Measurements from ENCODE around the gene KLF18. TPM values are rescaled to one million over a fixed set of nuclear protein-coding genes. Genes with fewer than 3 reads are reported as not detected.

KLF18 gene
- total and polyA plus RNA-seq, 2 donors (not counting 1 experiment from before 2014, with no cell fraction given), result not detected

DNA sequence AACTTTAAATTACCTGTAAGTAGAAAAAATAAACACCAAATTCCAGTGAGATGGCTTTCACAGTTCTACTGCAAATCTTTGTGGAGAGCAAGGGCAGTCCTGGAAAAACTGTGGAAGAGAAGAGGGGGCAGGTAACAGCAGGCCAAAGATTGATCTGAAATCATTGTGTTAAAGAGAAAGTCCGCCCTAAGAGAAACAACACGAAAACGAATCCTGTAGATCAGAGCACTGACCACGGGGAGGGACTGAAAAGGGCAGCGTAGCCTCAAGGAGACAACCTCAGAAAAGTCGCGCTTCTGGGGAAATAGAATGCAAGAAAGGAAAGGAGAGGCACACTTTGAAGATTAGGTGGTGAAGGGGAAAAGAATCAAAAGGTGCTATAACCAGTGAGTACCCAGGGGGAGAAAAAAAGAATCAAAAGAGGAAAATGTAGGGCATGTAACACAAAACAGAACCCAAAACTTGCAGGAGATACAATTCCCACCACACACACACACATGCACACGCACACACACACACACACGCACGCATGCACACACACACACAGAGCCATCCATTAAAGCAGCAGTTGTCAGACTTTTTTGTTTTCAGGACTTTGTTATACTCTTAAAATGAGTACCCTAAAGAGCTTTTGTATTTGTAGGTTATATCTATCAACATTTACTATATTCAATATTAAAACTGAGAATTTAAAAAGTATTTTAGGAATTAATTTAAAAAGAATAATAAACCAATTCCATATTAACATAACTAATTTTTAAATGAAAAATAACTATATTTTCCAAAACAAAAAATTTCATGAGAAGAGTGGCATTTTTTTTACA, 50.8 kb downstream of the KLF18 start:
- CTCF ChIA-PET, result no interaction called here
- TF ChIP-seq CTCF (IDR thresholded peaks at IDR 0.05) (no peak), EZH2 (IDR thresholded peaks at IDR 0.05; ENCODE audit: borderline replicate concordance, insufficient read depth, low read depth, low read length, poor library complexity, severe bottlenecking) (no peak)
- Histone ChIP-seq H3K9ac (ENCODE audit: low read length) (no peak overlapping the region), H3K36me3 (replicated peaks in 1 of 2; ENCODE audit: control extremely low read depth in 1 of 2, control insufficient read depth in 1 of 2, extremely low read depth in 1 of 2, insufficient read depth in 2 of 2, low read length in 1 of 2) (no peaks in the 10 kb centered on the region), H3K79me2 (ENCODE audit: control insufficient read depth, insufficient read depth, low read length) (no peaks in the 10 kb centered on the region), H4K20me1 (ENCODE audit: control insufficient read depth, insufficient read depth, low read length, poor library complexity, severe bottlenecking) (no peaks in the 10 kb centered on the region), H3K4me2 (replicated peaks; ENCODE audit: low read depth, low read length, poor library complexity, severe bottlenecking) (no peak overlapping the region), H3K4me3 (ENCODE audit: control extremely low read depth in 1 of 5, extremely low read depth in 1 of 5, insufficient read depth in 1 of 5, low read depth in 2 of 5, low read length in 4 of 5) (no peak overlapping the region), H3K27me3 (replicated peaks in 1 of 4; ENCODE audit: control extremely low read depth in 1 of 4, control insufficient read depth in 3 of 4, insufficient read depth in 4 of 4, low read length in 3 of 4) (no peaks in the 10 kb centered on the region), H3K27ac (ENCODE audit: low read length in 2 of 2) (no peak overlapping the region), H2AFZ (ENCODE audit: insufficient read depth, low read depth, low read length, poor library complexity, severe bottlenecking) (no peak overlapping the region), H3K9me3 (ENCODE audit: control extremely low read depth in 1 of 3, control insufficient read depth in 2 of 3, insufficient read depth in 1 of 3, low read length in 2 of 3) (no peaks in the 10 kb centered on the region), H3K4me1 (ENCODE audit: control insufficient read depth in 2 of 2, insufficient read depth in 2 of 2, low read length in 2 of 2) (no peaks in the 10 kb centered on the region)
- peaks cover 23% of the 10 kb centered on the region for H3K27me3 Mint-ChIP-seq
- no peak overlapping the region for H3K4me3 Mint-ChIP-seq
- no peaks in the 10 kb centered on the region for H3K9me3 Mint-ChIP-seq (ENCODE audit: insufficient read depth)
- H3K27ac Mint-ChIP-seq, result no peak overlapping the region
- ATAC-seq (ENCODE audit: low read depth), result no peak
- 91% methylated on average over 7 of the region's 10 CpGs for WGBS (ENCODE audit: insufficient coverage)
- intact Hi-C loops (cut with micrococcal nuclease), result no loop called here
- POLR2A ChIA-PET, result no interaction called here
- DNase-seq, result no peak
- H3K4me1 Mint-ChIP-seq, result no peaks in the 10 kb centered on the region

DNA sequence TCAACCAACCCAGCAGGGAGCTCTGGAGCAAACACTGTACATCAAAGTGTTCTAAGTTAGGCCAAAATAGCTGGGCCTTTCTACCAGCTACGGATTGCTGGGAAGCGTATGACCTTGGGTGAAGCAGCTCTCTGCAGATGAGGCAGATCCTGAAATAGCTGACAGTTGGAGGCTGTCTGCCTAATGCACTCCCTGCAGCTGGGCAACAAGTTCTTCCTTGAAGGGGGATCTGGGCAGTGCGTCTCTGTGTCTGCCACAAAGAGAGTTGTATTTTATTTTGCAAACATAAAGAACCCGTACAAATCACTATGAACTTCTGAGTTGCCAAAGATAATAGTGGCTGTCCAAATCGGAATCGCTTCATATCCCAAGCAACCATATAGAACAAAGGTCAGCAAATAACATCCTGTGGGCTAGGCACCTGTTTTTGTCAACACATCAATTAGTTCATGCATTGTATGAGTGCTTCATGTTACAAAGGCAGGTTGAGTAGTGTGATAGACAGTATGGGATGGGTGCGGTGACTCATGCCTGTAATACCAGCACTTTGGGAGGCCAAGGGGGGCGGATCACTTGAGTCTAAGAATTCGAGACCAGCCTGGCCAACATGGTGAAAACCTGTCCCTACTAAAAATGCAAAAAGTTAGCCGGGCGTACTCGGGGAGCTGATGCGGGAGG, 51.9 kb downstream of the KLF18 start:
- Histone ChIP-seq H3K27ac (ENCODE audit: low read length in 2 of 2) (no peak overlapping the region), H3K36me3 (replicated peaks in 1 of 2; ENCODE audit: control extremely low read depth in 1 of 2, control insufficient read depth in 1 of 2, extremely low read depth in 1 of 2, insufficient read depth in 2 of 2, low read length in 1 of 2) (no peaks in the 10 kb centered on the region), H3K27me3 (replicated peaks in 1 of 4; ENCODE audit: control extremely low read depth in 1 of 4, control insufficient read depth in 3 of 4, insufficient read depth in 4 of 4, low read length in 3 of 4) (no peaks in the 10 kb centered on the region), H3K4me1 (ENCODE audit: control insufficient read depth in 2 of 2, insufficient read depth in 2 of 2, low read length in 2 of 2) (no peaks in the 10 kb centered on the region), H4K20me1 (ENCODE audit: control insufficient read depth, insufficient read depth, low read length, poor library complexity, severe bottlenecking) (no peaks in the 10 kb centered on the region), H3K4me3 (ENCODE audit: control extremely low read depth in 1 of 5, extremely low read depth in 1 of 5, insufficient read depth in 1 of 5, low read depth in 2 of 5, low read length in 4 of 5) (no peak overlapping the region), H3K9me3 (ENCODE audit: control extremely low read depth in 1 of 3, control insufficient read depth in 2 of 3, insufficient read depth in 1 of 3, low read length in 2 of 3) (no peaks in the 10 kb centered on the region), H3K9ac (ENCODE audit: low read length) (no peak overlapping the region), H3K4me2 (replicated peaks; ENCODE audit: low read depth, low read length, poor library complexity, severe bottlenecking) (no peak overlapping the region), H2AFZ (ENCODE audit: insufficient read depth, low read depth, low read length, poor library complexity, severe bottlenecking) (no peak overlapping the region), H3K79me2 (ENCODE audit: control insufficient read depth, insufficient read depth, low read length) (no peaks in the 10 kb centered on the region)
- DNase-seq (no peak), ATAC-seq (ENCODE audit: low read depth) (no peak)
- H3K4me1 Mint-ChIP-seq, result no peaks in the 10 kb centered on the region
- no peaks in the 10 kb centered on the region for H3K9me3 Mint-ChIP-seq (ENCODE audit: insufficient read depth)
- no peak overlapping the region for H3K27ac Mint-ChIP-seq
- CTCF ChIA-PET, result no interaction called here
- no peak for TF ChIP-seq EZH2 (IDR thresholded peaks at IDR 0.05; ENCODE audit: borderline replicate concordance, insufficient read depth, low read depth, low read length, poor library complexity, severe bottlenecking)
- TF ChIP-seq CTCF (IDR thresholded peaks at IDR 0.05), result no peak
- peaks cover 27% of the 10 kb centered on the region for H3K27me3 Mint-ChIP-seq
- 94% methylated on average over 7 of the region's 13 CpGs for WGBS (ENCODE audit: insufficient coverage)
- POLR2A ChIA-PET, result no interaction called here
- no peak overlapping the region for H3K4me3 Mint-ChIP-seq
- intact Hi-C loops (cut with micrococcal nuclease), result no loop called here
